SK-MEL-5 (cell line): Measurements from ENCODE around the gene AMIGO1. TPM values are rescaled to one million over a fixed set of nuclear protein-coding genes. Genes with fewer than 3 reads are reported as not detected.

Source experiments
- DNase-seq: peaks from one replicate; pipeline ENCODE4 v3.0.0-alpha.2; 2016; ENCODE audit warnings: low read depth, low spot score
- in situ Hi-C: cut with HindIII; loops from 2 replicates; pipeline ENCODE4 v1.10.0; 2016; ENCODE audit warnings: low sequenced_read_pairs, high pct_unique_total_duplicates, low pct_unique_long_range_greater_than_20kb
- polyA plus RNA-seq, 2 experiments: library from polyadenylated mRNA; depleted of rRNA; stranded (reverse); fragments of >200 nt; gene quantifications; 2 replicates each; pipeline ENCODE4 v1.2.3, GENCODE V29; 2015
- total RNA-seq: library from RNA; depleted of rRNA; stranded (reverse); fragments of >200 nt; shearing (Covaris generic); gene quantifications from 2 replicates; pipeline ENCODE4 v1.2.3, GENCODE V29; 2014; rRNA removed

Gene AMIGO1
- 2.4 and 2.6 TPM in 2 replicates for total RNA-seq
- 2.1 and 2.9 TPM in 2 replicates for polyA plus RNA-seq (2015; cell fraction: cytosol; rRNA removed)
- polyA plus RNA-seq (2015; cell fraction: nucleus; rRNA removed), result 1.8 and 3.9 TPM in 2 replicates

DNA sequence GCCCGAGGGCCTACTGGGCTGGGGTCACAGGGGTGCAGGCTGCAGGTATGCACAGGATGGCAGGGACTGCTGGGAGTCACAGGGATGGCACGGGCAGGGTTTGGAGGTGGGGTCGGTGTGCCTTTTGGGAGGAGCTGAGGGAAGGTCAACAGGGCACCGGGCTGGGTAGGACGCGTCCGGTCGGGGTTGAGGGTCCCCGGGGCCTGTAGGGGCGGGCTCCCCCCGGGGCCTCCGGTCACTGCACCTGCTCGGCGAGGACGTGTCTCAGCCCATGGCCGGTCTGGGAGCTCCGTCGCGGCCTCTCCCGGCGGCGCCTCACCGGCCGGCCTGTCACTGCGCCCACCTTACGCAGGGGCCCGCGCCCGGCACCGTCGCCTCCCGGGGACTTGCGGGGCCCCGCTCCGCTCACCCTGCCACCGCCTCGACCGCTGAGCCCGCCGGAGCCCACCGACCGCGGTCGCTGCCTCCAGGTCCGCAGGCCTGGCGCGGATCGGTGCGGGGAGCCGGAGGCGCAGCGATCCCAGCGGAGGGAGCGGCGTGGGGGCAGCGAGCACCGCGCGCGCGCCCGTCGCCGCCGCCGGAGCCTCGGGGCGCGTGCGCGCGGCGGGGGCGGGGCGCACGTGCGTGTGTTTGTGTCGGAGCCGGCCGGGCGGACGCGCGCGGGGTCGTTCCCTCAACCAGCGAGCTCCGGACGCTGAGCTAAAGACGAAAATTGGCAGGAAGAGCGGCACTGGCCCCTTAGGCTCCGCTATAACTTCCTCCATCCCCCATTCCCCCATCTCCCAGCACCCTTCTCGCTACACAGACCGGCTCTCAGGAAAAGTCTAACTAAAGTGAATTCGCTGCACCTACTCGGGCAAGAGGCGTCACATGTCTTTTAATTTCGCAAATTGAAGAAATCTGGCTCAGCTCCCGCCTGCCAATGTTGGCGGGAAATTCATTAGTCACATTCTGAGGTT lies at the start of gene AMIGO1:
Gene AMIGO1, minus strand, starts transcription at position 552 of the 959 bp plus-strand sequence. CDS start 815 bp downstream, outside the sequence.
- peak; percentile 24 for DNase-seq
- in situ Hi-C loops, result no loop called here

DNA sequence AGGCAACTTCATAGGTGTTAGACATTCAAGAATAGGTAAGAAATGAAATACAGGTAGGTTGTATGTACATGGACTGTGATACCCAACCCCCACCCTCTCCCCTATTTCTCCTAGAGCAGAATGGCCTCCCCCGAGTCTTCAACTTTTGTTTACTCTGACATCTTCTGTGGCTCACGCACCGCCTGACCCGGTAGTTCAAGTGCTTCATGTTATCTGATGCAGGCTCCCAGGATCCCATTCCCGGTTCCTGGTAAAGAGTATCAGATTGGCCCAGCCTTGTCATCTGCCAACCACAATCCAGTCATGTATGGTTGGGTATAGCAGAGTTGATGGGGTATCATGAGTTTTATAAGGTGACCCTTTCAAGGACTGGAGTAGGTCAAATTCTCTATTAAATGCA lies 48.0 kb upstream of the AMIGO1 start:
- in situ Hi-C loops, result no loop called here
- DNase-seq, result no peak

DNA sequence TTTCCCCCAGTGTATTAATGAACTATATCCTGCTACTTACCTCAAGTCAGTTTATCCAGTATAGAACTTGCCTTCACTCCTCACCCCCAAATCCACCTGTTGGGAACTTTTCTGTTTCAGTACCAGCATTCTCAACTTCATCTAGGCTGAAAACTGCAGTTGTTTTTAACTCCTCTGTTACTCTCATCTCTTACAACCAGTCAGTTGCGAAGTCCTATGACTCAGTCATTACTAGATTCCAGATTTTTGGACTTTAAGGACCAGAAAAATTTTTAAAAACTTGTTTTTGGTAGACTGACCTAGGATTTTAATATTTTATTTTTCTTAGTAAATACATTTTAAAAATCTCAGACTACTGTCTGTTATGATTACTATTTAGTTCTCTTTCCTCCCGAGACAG lies 47.0 kb upstream of the AMIGO1 start:
- no peak for DNase-seq
- in situ Hi-C loops, result no loop called here

DNA sequence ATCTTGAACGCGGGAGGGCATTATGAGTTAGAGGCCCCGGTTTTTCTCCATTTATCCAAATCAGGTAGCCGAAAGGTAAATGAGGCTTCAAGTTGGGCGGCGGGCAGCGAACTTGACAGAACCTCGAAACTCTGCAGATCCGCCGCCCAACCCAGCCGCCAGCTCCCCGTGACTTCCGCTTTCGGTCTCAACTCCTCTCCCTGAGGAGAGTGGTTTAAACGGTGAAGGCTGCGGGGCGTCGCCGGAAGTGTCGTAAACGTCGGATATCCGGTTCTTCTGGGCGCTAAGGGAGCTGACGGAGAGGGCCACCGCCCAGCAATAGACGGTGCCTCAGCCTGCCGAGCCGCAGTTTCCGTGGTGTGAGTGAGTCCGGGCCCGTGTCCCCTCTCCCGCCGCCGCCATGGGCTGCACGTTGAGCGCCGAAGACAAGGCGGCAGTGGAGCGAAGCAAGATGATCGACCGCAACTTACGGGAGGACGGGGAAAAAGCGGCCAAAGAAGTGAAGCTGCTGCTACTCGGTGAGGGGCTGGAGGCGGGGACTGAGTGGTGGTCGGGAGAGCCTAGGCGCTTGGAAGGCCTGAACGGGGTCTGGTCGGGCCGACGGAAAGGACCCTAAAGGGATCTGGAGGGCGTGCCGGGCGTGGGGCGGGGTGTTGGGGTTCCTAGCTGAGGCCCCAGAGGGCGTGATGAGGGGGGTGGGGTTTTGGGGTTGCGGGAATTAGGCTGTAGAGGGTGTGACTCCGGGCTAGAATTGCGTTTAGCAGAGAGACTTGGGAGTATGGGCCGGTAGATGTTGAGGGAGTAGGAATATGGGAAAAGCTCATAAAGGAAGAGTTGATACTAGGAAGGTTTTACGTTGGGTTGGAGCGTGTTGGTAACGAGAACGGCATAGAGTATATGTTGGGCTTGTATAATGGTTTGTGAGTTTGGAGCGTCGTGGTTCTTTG lies 39.1 kb upstream of the AMIGO1 start, which contains the start of gene GNAI3:
Gene GNAI3, plus strand, starts transcription at position 295 of the 947 bp plus-strand sequence. Its CDS starts 106 bp downstream, at position 401.
- DNase-seq, result peak; percentile 94
- in situ Hi-C loops, result no loop called here

GRCh38 chr1:109547463-109548320 lies 38.2 kb upstream of the AMIGO1 start:
- in situ Hi-C loops, result no loop called here
- DNase-seq, result no peak

- in situ Hi-C loops, result no loop called here
- peak; percentile 93 for DNase-seq
Measured at GRCh38 chr1:109546311-109547109, 37.0 kb upstream of the AMIGO1 start.

DNA sequence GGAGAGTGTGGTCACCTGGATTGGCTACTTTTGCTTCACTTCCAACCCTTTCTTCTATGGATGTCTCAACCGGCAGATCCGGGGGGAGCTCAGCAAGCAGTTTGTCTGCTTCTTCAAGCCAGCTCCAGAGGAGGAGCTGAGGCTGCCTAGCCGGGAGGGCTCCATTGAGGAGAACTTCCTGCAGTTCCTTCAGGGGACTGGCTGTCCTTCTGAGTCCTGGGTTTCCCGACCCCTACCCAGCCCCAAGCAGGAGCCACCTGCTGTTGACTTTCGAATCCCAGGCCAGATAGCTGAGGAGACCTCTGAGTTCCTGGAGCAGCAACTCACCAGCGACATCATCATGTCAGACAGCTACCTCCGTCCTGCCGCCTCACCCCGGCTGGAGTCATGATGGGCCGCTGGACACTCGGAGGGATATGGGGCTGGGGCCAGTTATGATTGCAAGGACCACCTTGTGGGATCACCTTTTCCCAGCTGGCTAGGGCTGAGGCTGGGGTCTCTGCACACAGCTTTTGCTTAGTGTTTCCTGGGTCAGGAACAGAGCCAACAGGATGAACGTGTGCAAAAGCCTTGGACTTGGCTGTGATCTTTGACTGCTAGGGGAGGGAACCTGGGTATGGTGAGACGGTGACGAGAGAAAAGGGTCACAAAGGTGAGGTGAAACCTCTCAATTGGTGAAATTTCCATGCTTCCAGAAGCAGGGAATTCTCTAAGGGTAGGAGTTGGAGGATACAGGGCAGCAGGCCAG lies 34.6 kb upstream of the AMIGO1 start:
- DNase-seq, result no peak
- in situ Hi-C loops, result no loop called here

- in situ Hi-C loops, result no loop called here
Measured at GRCh38 chr1:109543283-109543987, 33.9 kb upstream of the AMIGO1 start.

DNA sequence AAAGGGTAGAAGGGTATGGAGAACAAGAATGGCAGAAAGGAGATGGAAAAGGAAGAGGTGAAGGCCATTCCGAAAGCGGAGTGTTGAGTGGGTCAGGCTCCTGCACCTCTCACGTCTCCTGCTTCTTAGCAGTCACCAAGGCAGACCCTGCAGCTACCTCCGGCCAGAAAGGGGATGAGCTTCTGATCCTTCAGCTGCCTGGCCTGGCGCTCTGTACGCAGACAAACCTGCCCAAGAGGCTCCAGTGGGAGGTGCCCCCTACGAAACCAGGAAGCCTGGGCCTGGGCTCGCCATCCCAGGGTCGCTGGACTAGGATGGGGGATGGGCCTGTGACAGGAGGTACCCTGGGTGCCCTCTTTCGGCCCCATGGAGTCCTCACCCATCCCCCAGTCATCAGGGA lies 33.1 kb upstream of the AMIGO1 start:
- no peak for DNase-seq
- in situ Hi-C loops, result no loop called here

More at GRCh38 chr1:109543283-109543987, 33.9 kb upstream of the AMIGO1 start:
- no peak for DNase-seq

DNA sequence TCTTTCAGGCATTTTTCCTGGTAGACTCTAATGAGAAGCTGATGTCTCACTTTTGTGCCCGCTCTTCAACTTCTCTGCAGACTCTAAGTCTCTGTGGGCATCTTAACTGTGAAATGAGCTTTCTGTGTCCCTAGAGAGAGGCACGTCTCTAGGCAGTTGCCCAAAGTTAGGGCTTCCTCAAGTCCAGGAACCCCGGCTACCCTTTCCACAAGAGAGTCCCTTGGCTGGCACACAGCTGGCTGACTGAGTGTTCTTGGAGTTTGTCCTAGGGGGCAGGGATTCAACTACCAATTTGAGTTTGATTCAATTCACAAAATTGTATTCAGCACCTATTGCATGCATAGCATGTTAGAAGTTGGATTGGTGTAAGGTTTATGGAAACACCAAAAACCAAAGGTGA lies 31.6 kb upstream of the AMIGO1 start:
- no peak for DNase-seq
- in situ Hi-C loops, result no loop called here

GRCh38 chr1:109539676-109540075 lies 30.1 kb upstream of the AMIGO1 start, which contains the start of gene GPR61:
Gene GPR61, plus strand, starts transcription at chr1:109539872. Its CDS starts 3,151 bp downstream, at chr1:109543023.
- in situ Hi-C loops, result no loop called here
- no peak for DNase-seq

DNA sequence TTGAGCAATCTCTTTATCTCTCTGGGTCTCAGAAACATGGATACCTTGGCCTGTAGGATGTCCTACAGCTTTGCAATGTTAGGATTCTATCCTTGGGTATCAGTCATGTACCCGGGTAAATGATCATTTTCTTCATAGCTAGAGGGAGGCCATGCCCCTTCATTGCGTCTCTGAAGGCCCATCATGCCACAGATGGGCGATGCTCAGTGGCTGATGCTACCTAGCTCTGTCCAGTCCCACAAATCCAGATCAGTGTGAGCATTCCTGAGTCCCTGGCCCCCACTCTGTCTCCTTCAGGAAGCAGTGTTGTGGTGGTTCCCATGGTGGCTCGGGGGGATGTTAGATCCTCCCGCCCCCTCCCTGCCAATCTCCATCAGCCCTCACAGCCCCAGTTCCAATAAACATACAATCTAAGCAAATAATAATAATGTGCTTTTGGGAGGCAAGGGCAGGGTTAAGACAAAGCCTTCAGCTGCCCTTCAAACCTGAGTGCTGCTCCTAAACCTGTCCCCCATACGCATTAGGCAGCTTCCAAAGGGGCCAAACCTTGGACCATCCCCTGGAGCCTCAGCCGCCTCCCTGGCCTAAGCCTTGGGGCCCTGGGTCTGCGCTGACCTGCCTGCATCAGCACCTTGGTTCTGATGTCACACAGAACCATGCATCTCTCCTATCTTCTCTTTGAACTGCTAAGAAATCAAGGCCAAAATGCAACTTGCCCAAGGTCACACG lies 29.5 kb upstream of the AMIGO1 start:
- in situ Hi-C loops, result no loop called here
- no peak for DNase-seq

GRCh38 chr1:109537450-109538178 lies 28.1 kb upstream of the AMIGO1 start:
- no peak for DNase-seq
- in situ Hi-C loops, result no loop called here

DNA sequence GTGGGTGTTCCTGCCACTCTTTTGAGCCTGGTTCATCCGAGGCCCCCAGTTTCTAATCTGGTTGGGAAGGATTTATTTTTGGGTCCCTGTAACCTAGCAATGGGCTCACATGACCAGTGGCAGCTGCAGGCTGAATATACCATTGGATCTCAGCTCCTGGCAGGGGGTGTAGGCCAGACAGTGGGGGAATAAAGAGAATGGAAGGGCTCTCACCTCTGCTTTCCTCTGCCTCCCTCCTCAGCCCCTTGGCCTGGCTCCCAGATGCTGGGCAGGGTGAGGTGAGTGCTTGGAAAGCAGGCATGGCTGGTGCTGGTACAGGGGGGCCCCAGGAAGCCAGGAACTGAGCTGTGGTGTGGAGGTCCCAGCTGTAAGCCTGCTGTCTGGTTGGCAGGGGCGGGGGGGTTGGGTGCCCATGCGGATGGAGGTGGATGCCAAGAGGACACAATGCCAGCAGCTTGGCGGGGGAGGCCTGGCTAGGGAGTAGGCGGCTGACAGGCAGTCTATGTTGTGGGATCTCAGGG lies 26.5 kb upstream of the AMIGO1 start:
- in situ Hi-C loops, result no loop called here
- no peak for DNase-seq
